ENCODE results near the gene HDGFL2.

Gene HDGFL2

DNA sequence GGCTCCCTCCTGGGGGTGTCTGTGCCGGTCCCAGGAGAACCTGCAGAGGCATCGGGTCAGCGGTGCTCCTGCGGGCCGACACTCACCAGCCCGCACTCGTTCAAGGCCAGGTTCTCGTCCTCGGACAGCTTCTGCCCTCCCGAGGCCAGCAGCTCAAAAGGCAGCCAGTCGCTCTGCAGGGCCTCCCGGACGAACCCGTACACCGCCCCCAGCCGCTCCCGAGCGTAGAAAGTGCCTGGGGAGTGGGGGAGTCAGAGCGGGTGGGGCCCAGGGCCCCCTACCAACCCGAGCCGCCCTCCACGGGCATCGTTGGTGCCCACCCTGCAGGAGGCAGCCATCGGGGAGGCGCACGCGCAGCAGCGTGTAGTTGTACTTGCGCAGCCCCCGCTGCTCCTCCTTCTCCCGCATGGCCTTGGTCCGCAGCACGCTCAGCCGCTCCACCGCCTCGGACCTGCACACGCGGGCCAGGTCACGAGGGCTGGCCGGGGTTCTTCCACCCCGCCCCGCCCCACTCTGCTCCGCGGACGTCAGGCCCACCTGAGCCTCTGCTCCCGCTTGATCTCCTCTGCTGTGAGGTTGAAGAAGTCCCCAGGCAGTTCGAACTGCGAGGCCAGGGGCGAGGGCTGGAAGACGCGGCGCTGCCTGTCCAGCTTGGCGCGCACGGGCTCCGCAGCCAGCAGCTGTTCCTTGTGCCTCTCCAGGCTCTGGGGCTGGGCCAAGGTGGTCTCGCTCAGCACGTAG is 26.0 kb upstream of the HDGFL2 start:
- no peak for DNase-seq (ENCODE audit: low read depth in 2 of 2)

DNA sequence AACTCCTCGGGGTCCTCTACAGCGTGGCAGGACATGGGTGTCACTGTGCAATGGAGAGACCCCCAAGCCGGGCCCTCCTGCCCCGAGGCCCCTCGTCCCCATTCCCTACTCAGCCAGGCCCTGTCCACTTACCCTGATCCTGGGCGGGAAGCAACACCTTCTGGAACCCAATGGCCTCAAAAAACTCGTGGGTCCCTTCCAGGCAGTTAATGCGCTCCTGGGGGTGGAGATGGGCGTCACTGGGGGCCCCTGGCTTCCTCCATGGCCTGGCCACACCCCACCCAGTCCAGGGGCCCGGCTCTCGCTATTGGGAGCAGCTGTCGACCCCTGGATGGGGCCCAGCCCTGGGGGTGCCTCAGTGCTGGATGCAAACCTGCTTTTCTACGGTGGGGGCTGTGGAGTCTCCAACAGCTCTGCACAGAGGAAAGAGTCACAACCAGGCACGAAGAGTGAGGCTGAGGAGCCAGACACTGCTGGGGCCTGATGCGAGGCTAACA is 25.3 kb upstream of the HDGFL2 start:
- no peak for DNase-seq (ENCODE audit: low read depth in 2 of 2)

DNA sequence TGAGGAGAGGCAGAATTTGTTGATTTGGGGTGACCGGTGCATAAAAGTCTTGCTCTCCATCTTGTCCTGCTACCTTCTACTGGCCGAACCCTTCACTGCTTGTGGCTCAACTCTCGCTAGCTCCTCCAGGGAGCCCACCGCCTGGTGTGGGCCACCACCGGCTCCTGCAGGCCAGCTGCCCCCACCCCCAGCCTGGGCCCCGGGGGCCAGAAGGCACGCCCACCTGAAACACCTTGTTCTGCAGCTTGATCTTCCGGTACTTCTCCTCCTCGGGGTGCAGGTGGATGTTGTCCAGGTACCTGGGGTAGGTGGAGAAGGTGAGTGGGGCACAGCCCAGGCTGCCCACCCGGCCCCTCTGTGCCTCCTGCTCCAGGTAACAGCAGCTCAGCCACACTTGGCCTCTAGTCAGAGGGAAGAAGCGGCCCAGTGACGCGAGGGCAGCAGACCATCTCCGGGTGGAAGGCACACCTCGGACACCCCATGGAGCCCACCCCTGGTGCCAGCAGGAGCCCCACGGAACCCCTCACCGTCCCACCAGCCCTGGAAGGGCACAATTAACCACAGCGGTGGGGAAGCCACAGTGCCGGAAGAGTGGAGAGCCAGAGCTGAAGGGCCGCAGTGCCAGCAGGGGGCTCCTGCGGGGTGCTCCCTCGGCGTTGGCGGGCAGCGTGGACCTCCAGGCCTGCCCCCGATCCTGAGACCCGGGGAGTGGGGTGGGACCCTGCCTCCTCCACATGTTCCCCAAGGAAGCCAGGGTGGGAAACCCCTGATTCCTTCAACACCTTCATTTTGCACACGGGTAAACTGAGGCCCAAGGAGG is 24.6 kb upstream of the HDGFL2 start:
- DNase-seq (ENCODE audit: low read depth in 2 of 2), result no peak

DNA sequence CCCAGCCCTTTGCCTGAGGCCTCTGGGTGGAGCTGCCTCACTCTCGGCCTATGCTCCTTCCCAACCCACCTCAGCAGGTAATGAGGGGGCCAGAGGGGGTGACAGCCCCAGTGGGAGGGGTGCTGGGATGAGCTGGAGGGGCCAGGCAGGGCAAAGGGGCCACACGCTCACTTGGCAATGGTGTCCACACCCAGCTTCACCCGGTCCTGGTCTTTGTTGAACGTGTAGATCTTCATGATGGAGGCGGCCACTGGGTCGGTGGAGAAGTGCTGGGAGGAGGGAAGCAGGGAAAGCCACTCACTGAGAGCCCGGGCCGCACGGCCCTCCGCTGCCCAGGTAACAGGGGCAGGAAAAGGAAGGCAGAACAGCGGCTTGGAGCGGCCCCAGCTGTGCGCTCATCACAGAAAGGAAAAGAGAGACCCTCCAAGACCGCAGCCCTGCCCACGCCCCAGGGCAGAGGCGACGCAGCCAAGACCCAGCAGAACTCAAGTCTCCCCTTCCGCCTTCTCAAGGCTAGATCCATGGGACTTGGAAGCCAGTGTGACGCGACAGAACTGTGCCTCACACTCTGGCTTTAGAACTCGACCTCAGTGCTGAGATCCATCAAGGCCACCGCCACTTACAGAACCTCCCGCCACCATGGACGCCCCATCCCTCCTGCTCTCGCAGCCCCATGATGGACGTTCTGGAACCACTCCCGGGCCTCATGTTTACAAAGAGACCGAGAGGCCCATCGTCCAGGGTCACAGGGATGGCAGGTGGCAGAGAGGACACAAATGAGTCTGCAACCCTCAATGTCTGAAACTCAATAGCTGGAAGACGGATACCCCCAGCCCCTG is 23.7 kb upstream of the HDGFL2 start:
- no peak for DNase-seq (ENCODE audit: low read depth in 2 of 2)

DNA sequence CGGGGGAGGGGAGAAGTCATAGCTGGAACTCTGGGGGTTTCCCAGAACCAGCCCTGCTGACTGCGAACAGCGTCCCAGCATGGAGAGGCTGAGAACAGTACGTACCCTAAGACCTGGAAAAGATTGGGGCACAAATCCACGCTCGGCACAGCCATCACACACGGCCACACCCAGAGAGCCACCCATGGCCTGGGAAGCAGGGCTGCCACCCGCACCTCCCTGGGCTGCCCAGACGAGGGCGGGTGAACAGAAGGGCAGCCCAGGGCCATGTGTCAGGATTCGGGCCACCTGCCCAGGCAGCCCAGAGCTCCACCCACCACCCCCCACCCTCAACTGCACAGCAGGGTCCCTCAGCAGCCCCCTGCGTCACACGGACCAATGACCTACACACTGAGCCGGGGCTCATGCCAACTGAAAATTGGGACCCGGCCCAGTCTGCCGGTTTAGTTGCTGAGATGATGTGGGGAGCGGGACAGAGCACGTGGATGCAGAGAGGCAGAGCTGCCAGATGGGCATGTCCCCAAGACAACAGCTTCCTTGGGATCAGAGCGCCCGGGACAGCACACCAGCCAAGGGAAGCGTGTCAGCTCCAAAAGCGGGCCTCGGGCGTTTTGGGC is 23.0 kb upstream of the HDGFL2 start:
- DNase-seq (ENCODE audit: low read depth in 2 of 2), result no peak

DNA sequence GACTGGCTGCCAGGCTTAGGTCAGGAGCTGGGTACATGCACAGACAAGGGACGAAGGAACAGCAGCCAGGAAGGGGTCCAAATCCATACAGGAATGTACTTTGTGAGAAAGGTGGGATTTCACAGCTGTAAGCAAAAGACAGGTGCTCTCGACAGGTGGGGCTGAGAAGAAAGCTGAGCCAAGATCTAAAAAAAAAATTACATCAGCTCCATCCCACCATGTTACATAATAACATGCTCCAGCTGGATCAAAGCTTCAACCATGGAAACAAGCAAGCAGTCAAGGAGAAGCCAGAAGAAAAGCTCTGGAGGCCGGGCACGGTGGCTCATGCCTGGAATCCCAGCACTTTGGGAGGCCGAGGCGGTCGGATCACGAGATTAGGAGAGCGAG is 22.5 kb upstream of the HDGFL2 start:
- DNase-seq (ENCODE audit: low read depth in 2 of 2), result no peak

DNA sequence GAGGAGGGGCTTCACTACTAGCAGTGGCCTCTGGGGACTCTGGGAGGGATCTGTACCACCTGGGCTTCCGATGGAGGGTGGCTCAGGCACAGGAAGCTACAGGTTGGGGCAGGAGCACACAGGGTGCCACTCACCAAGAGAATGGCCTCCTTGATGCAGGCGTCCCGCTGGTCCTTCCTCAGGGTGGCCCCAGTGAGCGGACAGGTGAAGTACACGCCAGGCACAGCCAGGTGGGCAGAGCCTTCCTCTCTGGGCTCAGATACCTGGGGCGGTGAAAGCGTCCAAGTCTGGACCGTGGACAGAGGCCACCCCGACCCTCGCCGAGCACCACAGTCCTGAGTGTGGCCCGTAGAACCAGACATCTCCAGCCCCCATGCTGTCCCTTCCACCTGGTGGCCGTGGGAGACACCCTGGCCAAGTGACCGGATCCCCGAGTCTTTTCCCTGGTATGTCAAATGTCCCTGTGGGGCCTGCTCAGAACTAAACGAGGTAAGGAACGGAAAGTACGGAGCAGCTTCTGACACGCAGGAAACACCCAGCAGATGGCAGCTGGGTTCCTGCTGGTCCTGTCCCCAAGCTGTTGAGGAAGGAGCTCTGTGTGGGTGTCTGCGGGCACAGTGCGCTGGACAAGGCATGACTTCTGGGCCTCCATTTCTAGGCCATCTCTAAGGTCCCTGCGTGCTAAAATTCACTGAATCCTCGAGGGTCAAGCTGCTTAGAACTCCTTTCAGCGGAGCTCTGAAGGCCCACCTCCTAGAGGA is 19.7 kb upstream of the HDGFL2 start:
- DNase-seq (ENCODE audit: low read depth in 2 of 2), result no peak

DNA sequence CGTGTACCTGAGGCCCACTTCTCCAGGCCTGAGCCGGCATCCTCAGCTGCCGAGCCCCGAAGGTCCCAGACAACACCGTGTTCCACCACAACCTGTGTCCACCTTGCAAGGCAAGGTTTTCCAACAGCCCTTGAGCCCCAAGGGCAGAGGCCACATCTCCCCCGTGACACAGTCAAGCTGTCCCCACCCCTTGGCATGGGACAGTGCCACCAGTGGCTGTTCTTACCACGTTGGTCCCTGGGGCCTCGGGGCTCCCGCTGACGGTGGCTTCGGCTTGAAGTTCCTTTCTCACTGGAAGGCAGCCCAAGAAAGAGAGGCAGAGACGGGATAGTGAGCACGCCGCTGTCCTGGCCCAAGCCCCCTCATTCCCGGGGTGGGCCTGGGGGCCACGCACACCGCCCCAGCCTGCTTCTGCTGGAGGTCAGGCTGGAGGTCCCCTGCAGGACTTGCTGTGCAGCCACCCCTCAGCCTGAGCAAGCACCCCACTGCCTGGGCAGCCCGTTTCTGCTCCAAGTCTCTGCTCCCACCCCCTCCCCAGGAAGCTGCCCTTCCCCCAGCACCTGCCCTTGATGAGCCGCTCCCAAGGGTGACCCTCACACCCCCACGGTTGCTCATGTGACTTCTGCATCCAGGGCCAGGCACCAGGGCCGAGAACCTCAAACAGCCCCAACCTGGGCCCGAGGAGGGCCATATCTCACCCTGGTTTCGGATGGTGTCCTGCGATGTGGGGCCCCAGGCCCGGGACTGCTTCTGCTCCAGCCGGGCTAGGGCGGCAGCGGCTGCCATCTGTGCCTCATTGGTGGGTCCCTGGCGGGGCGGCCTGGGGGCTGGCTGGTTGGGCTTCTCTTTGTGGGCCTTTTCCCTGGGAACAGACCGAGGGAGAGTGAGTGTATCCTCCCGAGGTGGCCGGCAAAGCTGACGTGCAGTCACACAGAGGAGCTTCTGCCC is 18.6 kb upstream of the HDGFL2 start:
- DNase-seq (ENCODE audit: low read depth in 2 of 2), result no peak

DNA sequence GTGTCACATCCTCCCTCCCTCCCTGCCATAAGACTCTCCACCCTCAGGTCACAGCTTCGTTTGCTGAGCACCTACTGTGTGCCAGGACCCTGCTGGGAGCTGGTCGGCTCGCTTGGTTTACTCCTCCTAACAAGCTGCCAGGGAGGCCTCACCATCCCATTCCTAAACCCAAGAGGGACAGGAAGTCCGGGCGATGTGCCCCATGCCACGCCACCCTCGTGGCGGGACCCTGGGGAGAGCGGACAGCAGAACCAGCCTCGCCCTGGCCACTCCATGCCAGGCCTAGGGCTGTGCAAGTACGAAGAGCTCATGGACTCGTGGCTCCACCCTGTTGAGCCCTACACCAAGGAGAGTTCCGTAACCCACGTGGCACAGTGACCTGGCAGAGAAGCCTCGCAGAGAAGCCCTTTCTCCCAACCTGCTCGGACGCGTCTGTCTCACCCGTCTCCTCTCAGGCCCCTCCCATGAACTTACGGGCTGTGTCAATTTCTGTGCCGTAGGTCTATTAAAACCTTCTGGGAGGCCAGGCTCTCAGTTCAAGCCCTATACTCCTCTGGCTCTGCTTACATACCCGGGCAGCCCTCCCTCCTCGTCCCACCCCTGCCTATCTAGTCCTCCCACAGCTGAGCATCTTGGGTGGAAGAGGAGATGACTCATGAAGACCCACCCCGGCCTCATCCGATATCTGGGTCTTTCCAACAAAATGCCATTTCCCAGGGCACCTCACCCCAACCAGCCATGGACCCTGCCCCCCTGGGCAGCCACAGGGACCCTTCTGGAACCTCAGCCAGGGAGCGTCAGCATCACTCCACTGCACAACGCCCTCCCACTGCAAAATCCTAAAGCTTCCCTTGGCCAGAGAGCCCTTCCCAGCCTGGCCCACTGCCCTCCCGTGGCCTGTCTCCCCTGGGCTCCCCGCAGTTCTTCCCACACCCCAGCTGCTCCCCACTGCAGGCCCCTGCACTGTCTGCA is 17.1 kb upstream of the HDGFL2 start:
- DNase-seq (ENCODE audit: low read depth in 2 of 2), result no peak

DNA sequence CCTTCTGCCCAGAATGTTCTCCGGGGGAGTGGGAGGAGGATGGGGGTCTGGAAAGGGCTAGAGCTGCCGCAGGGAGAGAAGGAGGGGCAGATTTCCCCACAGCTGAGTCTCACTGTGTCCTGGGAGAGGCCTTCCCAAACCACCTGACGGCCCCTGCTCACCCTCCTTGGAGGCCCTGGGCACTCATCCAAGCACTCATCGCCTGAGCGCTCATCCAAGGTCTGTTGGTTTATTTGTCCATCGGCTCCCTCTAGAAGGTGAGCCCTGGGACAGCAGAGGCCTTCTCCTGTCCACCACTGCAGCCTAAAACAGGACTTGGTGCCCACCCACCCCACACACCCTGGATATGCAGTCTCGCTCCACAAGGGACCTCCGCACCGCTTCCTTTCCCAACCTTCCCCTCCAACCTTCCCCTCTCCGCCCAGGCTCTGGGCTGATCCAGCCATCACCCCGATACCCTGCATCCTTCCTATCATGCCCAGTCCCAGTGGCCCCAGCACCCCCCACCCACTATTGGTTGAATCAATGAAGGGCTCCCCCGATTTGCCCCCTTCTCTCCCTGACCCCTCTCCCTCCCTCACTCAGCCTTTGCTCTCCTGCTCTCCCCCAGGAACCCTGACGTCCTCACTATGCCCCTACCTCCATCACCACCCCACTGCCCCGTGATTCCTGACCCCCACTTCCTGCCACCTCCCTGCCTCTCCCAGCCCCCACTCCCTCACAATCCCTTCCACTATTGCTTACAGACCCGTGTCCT is 16.2 kb upstream of the HDGFL2 start:
- DNase-seq (ENCODE audit: low read depth in 2 of 2), result no peak

DNA sequence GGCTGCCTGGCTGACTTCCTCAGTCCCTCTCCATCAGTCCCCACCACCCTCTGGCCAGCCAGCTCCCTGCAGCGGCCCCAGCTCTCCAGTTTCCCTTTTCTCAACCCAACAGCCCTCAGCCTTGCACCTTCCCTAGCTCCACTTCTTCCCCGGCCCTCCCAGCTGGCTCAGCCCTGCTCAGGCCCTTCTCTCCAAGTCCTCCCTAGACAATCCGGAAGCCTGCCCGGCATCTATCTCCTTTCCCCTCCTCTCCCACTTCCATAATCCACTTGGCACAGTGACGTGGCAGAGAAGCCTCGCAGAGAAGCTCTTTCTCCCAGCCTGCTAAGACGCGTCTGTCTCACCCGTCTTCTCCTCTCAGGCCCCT is 15.6 kb upstream of the HDGFL2 start:
- no peak for DNase-seq (ENCODE audit: low read depth in 2 of 2)

DNA sequence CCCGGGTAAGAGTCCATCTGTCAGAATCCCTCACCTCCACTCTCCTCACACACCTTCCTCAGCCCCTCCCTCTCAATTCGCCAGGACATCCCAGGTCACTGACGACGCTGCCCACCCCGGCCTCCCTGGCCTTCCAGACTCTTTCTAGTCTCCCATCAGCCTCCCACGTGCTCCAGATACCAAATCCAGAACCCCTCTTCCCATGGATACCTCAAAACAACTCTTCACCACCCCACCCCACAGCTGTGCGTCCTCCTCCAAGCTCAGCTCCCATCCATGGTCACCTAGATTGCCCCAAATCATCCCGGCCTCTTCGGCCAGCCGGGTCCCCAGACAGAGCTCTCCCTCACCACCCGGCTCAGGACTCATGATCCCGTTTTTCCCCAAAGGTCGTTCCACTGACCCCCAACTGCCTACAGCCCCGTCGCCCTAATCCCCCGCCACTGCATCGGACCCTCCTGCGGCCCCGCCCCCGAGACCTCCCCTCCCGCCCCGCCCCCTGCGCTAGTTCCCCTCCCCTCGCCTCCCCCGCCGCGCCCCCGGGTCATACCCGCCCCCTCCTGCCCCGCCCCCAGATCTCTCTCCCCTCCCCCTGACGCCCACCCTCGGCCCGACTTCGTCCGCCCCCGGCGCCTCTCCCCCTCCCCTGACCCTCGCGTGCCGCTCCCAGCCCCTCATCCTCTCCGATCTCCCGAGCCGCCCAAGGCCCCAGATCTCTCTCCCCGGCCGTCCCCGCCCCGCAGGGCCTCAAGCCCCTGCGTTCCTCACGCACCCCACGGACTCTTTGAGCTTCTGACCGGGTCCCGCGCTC is 15.0 kb upstream of the HDGFL2 start:
- peak in 1 of 2 donors; percentile 26 for DNase-seq (ENCODE audit: low read depth in 2 of 2)

DNA sequence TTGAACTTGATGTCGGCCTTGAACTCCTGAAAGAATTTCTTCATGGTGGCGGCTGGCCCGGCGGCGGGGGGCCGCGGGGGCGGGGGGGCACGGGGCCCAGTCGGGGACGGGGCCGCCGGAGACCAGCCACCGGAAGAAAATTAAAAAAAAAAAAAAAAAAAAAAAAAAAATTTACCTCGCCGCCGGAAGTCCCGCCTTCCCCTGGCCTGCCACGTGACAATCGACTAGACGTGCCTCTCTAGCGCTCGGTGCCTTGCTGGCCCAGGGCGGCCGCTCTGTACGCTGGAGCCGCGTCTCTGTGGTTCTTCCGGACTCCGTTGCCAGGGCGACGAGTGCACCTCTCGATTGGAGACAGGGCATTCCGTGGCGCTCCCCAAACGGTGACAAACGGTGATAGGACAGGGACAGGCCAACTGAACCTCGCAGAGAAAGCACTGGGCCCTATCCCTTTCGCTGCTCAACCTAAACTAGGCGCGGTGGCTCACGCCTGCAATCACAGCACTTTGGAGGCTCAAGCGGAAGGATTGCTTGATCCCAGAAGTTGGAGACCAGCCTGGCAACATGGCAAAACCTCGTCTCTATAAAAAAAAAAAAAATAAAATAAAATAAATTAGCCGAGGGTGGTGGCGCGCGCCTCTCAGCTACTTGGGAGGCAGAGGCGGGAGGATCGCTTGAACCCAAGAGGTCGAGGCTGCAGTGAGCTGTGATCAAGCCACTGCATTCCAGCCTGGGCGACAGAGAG is 14.3 kb upstream of the HDGFL2 start, which contains the start of gene UBXN6:
Gene UBXN6 (minus strand): TSS at position 141 of the 742 bp plus-strand sequence. CDS start 97 bp downstream, at position 44.
- peak; percentile 97 to 98 for DNase-seq (ENCODE audit: low read depth in 2 of 2)

DNA sequence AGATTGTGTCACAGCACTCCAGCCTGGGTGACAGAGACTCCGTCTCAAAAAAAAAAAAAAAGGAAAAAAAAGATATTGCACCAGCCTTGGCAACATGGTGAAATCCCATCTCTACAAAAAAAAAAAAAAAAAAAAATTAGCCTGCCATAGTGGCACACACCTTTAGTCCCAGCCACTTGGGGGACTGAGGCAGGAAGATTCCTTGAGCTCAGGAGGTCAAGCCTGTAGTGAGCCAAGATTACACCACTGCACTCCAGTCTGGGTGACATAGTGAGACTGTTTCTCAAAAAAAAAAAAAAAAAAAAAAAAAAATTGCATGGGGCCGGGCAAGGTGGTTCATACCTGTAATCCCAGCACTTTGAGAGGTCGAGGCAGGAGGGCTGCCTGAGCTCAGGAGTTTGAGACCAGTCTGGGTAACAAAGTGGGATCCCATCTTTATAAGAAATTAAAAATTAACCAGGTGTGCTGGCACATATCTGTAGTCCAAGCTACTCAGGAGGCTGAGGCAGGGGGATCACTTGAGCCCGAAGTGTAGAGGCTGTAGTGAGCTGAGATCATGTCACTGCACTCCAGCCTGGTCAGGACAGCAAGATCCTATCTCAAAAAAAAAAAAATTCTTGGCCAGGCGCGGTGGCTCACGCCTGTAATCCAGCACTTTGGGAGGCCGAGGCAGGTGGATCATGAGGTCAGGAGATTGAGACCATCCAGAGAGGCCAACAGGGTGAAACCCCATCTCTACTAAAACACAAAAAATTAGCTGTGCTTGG is 7.1 kb upstream of the HDGFL2 start:
- DNase-seq (ENCODE audit: low read depth in 2 of 2), result no peak

DNA sequence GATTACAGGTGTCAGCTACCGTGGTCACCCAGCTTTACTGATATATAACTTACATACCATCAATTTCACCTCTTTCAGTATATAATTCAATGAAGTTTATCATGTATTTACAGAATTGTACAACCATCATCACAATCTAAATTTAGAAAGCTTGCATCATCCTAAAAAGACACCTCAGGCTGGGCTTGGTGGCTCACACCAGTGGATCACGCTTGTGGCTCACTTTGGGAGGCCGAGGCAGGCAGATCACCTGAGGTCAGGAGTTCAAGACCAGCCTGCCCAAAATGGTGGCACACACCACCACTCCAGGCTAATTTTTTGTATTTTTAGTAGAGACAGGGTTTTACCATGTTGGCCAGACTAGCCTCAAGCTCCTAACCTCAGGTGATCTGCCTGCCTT is 4.3 kb upstream of the HDGFL2 start:
- no peak for DNase-seq (ENCODE audit: low read depth in 2 of 2)
